HG03571 (cell line): Measurements from ENCODE around the gene ITPRID2.

Source experiments
- ATAC-seq: cut with Tn5 transposase; IDR thresholded peaks from one replicate; pipeline ENCODE4 v1.9.1; 2021; ENCODE audit not compliant: unreplicated experiment

Gene ITPRID2

DNA sequence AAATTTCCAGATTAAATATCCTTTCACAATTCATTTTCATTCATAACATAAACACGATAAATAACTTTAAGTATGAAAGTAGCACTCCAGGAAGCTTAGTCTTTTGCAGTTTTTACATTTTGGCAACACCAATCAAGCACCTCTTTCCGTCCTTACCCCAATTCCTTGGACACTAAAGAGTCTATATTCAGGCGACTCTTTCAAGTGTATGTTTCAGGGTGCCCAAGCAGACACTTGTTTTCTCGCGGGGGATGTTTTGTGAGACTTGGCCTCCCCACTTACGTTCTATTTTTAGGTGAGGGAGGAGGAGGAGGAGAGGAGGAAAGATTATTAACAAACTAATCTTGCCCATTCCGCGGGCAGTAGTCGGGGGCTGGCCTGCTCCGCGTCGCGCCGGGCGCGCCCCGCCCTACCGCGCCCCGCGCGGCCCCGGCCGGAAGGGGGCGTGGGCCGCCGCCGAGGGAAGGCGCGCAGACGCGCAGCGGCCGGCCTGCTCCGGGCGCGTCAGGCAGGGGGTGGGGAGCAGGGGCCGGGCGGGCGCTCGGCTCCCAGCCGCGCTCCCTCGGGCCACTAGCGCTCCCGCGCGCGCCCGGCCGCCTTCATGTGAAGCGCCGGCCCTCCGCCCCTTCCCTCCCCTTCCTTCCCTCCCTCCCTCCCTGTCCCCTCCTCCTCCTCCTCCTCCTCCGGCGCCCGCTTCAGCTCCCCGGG, at the start of gene ITPRID2:
ITPRID2 (plus strand) TSS at position 473 of the 708 bp plus-strand sequence. CDS start 337 bp downstream, outside the sequence.
- peak; percentile 94 for ATAC-seq

DNA sequence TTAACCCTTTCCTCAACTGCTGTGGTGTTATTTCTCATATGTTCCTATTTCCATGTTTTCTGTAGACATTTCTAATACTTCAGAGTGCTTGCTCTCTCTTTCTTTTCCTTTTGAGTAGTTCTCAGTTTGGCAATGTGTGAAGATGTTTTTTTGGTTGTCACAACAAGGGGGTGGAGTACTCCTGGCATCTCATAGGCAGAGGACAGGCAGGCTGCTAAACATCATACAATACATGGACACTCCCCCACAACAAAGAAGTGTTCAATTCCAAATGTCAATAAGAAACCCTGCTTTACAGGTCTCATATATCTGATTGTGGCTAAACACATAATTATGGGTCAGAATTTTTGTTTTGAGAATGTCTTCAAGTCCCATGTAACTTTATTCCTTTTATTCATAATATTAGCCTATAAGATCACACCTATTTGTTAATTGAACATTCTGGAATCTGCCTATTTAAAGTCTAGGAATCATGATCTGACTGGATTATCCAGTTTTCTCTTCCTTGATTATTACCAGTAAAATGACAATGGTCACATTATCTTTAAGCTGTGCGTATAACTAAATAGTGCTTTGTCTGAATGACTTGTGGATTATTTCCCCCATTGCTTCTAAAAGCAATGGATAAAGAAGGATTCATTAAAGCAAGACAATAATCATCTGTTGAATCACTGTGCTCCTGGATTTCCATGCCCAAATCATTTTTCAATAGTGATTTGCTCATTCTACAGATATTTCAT, 46.8 kb upstream of the ITPRID2 start:
- no peak for ATAC-seq

DNA sequence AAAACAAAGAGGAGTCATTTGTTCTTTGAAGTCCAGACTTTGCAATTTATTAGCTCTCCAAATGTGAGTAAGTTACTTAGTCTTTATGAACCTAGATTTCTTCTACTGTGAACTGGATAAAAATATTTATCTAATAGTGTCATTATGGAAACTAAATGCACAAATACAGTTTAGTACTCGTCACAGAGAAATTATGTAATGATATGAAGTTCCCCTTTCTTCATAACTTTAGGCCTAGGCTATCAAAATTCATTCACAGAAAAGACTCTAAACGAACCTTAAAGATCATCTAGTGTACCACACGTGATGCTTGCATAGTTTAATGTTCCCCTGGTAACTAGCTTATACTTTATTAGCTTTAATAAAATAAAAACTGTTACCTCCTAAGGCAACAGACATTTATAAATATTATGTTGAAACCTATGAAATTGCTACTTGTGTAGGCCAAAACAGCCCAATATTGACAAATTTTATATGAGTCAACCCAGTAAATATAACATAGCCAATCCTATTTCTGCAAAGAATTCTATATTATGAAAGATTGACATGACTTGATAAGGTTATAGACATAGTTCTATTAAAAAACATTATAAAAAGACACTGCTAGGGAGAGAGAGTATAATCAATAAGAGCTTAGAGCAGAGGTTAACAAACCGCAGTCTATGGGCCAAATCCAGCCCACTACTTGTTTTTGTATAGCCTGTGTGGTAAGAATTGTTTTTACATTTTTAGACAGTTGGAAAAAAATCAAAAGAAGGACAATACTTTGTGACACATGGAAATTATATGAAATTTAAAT, 44.9 kb upstream of the ITPRID2 start:
- no peak for ATAC-seq

DNA sequence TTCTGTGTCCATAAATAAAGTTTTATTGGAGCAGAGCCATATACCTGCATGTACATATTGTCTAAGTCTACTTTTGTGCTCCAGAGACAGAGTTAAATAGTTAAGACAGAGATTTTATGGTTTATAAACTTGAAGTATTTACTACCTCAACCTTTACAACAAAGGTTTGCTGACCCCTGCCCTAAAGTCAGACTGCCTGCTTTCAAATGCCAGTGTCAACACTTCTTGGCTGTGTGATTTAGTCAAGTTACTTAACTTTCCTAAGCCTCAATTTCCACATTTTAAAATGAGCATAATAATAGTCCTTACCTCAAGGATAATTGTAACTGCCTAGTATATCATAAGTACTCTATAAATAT, 44.4 kb upstream of the ITPRID2 start:
- ATAC-seq: no peak

DNA sequence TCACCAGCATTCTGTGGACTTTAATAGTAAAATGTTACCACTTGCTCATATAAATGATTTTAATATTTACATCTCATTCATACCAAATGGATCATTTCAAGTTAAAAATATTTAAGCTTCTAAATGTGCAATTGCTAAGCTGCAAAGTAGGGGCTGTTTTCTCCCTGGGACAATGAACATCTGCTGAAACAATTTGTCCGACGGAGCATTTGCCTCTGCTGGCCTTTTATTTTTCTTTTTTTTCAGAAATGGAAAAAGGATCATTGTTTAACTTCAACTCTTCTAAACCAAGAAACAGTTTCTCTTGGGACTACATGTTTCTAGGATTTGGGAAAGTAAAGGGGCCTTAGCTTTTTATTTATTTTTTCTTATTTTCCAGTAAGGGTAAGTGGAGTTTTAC, 43.8 kb upstream of the ITPRID2 start:
- ATAC-seq: no peak

DNA sequence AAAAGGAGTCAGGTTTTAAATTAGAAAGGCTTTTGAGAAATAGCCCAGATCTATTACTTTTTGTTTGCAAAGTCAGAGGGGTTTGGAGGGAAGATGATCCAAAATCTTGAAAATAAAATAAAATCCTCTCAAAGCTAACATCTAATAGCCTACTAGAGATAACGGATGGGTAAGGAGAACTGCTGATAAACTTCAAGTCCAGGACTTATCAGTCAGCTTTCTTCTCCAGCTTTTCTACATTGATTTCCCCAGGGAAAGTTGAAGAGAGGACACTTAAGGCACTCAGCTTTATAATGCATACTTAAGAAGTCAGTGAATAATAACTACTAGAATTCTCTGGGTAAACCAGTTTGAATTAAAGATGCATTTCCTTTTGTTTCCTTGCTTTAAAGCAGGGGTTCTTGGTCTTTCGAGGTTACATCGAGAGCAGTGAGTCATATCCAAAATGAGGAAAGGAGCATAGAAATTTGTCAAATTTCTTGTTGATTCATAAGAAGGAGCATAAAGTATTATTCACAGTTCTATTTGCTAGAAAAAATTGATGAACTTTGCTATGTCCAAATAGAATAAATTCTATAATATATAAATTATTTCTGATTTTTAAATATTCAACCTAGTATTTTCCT, 43.2 kb upstream of the ITPRID2 start:
- ATAC-seq: no peak

DNA sequence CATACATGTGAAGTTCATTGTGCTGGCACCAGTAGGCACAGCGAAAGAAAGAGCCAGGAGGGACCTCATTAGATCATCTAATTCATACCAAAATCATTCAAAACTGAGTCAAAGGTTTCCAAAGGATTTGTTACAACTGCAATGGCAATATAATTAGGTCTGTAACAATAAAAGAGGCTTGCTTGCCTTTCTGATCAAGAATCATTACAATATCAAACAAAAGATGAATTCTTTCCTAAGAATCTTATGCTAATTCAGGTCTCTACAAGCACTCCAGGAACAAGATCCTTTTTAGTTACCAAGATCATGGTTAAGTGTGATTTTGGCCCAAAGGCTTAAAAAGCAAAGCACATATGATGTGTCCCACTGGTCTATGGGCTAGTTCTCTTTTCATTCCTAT, 41.9 kb upstream of the ITPRID2 start:
- no peak for ATAC-seq

DNA sequence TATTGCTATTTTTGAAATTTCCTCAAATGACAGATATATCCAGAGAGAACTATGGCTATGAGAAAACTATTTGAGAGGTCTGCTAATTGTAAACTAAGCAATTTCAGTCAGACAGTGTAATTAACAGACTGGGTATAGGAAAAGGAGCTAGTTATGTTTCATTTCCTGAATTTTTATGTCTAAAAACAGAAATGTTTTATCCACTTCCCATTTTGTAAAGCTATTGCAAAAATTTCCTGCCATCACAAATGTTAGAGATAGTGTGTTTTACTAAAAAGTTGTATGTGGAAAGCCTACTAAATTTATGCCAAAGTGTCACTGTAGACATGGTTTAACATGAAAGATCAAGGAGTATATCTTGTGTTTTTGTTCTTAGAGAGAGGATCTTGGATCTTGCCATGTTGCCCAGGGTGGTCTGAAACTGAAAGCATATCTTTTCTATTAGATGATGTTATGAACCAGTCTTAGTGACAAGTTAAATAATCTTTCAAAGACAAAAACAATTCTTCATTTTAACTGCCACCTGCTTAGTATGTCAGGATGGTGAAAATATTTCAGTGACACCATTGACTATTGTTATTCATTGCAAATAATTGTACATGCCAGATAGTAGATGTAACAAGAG, 40.5 kb upstream of the ITPRID2 start:
- peak; percentile 50 for ATAC-seq

DNA sequence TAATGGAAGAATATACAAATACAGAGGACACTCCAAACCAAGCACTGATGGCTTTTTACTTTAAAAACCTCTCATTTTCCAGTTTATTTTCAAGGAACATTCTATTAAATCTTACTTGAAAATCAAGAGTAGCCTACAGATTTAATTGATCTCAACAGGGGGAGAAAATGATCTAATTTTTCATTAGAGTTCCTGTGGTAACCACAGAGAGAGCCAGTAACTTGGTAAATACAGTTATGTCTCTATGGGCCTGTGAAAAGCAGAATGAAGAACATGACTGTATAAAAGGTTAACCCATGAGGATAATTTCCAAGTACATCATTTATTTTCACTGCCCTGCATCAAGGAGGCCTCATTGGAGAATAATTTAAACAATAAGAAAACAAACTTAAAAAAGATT, 39.8 kb upstream of the ITPRID2 start:
- no peak for ATAC-seq

DNA sequence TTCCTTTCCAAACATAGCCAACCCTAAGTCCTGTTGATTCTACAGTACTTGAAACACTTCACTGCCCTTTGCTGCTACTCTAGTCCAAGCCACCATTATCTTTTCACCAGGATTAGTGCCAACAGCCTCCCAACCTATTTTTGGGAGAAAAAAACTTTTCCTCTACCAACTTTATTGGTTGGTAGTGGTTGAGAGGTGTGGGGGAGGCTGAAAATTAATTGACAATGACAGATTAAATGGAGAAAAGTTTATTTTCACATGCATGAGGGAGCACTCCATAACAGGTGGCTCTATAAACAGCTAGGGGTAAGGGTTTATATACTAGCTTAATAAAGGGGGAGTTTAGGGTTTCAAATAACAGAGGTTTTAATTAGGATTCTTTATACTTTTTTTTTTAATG, 37.8 kb upstream of the ITPRID2 start:
- no peak for ATAC-seq

DNA sequence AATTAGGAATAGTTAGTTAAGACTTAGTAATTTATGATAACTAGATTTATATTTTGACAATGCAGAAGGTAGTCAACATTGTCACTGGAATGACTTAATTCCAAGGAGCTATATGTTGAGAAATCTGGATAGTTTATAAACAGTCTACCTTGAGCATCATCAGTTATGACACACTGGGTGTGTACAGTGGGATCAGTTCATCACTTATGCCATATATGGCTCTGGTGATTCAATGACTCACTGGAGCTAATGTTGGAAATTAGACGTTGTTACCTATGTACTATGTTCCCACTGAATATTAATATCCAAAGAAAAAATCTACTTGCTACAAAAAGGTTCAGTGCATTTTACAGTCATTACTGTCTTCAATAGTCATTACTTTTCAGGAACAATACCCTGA, 34.0 kb upstream of the ITPRID2 start:
- ATAC-seq: no peak

DNA sequence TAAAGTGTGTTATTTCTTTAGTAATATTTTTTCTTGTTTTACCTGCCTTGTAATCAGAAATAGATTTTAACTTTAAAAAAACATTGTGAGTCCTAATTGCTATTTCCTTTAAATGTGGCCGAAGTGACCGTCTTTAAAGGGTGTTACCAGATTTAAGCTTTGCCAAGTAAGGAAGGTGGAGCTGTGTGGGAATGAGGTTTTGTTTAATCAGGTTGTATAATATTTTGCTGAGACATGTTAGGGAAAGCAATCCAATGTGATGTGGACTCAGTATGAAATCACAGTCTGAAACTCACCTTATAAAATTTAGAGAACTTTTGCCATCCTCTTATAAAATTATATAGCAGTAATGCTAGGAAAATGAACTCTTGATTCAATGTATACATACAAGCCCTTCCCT, 32.9 kb upstream of the ITPRID2 start:
- ATAC-seq: no peak

DNA sequence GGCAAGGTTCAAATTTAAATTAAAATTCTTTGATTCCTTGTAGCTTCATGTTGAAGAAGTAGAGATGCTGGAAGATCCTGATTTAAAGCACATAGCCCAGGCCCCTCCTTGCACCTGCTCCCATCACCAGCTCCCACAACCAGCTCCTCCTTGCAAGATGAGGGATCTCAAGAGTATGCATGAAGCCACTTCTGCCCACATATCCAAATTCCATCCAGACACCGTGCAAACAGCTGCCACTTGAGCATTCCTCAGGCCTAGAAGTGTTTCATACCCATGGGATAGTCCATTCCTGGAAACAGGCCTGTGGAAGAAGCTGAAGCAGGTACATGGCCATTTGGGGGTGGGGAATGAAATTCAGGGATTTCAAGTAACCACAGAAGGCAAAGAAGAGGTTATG, 32.4 kb upstream of the ITPRID2 start:
- no peak for ATAC-seq

DNA sequence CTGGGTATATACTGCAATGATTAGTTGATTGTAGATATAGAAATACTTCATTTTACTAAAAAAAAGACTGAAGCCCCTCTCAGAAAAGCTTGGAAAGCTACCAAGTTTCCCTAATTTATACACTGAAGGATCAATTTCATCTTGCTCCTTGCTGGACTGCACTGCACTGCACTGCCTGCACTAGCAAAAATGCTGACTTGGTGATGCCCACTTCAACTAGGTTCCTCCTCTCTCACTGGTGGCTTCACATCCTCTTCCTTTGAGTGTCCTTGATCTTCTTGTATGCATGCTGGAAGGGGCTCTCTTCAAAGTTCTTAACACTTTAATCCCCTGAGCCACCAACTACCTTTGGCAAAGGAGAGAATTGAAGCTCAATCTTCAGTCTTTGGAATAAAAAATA, 31.7 kb upstream of the ITPRID2 start:
- ATAC-seq: no peak

DNA sequence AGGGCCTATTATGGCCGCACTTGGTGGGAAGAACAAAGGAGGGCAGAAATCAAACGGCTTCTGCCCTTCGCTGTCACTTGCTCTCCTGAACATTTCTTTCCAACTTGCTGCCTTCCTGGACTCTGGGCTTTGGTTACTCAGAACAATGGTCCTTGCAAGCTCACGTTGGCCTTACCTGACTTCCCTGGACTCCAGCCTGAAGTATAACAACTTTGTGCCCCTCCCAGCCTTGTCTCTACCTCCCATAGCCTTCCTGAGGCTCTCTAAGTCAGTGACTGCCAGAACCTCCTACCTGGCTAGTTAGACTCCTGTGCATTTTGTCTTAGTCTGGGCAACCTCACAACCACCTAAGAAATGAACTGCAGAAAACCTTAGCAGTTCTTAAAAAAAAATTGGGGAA, 30.2 kb upstream of the ITPRID2 start:
- ATAC-seq: no peak

DNA sequence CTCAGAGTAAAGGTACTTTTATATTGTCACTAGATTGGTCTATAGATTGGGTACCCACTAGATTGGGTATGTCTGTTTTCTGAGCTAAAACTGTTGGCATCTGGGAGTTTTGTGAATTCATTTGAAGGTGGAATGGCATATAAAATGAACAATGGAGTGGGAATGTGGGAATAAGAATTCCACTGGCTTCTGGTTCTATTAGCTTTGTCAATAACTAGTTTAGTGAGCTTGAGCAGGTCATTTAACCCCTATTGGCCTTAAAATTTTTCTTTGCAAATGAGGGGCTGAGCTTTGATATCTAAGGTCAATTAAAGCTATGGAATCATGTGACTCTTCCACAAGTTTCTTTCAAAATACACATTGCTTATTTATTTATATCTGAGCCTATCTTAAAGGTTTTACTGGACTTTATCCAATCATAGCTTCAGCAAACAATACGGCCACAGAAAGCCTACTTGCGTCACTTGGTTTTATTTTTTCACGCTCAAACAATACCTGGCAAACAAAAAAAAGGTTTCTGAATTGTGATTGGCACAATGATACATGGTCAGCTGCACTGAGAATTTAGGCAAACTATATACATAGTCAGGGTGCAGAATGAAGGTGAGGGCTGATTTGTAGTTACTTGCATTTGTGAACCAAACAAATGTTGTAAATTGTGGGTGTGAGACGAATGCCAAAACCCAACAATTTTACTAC, 28.8 kb upstream of the ITPRID2 start:
- no peak for ATAC-seq

DNA sequence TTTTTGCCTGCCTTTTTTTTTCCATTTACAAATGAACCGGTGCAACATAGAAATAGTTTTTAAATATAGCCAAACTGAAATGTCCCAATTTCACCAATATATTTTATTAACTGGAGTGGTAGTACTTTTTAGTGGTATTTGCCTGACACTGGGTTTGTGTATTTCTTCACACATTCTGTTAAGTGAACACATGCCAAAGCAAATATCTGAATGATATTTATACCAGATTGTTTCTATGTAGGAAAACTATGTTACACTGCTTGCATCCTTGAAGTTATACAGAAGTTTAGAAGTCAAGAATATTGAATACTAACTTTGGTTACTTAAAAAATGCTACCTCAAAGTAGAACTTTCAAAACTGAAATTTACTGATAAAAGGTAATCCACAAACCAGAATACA, 19.4 kb upstream of the ITPRID2 start:
- no peak for ATAC-seq

DNA sequence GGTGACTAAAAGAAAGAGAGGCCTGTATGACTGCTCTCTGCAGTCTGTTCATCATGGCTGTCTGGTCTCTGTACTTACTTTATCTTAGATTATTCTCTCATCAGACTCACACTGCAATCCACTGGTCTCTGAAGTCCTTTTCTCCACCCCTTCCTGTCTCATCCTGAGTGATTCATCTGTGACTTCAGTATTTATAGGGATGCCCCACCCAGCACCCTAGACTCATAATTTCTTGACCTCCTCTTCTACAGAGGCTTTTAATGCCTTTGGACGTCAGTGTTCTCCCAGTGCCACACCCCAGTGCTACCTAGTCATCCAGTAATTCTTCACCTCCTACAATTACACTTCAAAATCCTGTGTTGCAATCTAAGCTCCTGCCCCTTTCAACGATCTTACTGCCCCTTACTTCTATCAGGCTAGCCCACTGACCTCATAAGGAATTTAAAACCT, 14.9 kb upstream of the ITPRID2 start:
- no peak for ATAC-seq

DNA sequence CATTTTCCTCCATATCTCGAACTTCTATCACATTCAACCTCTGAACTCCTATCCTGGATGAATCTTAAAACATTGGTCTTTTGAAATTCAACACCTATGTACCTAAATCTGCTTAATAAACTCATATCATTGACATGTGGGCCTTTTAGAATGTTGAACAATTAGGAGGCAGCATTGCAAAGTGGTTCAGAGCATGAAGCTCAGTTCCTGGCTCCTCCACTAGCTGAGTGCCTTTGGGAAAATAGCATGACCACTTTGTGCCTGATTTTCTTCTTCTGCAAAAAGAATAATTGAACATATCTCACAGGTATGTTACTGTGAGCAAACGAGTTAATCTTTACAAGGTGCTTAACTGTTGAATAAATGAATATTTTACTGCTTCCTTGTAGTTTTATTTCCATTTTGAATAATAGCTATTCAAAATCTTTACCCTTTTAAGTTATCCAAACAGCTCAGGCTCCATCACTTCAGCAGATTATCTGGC, 14.3 kb upstream of the ITPRID2 start:
- ATAC-seq: no peak

DNA sequence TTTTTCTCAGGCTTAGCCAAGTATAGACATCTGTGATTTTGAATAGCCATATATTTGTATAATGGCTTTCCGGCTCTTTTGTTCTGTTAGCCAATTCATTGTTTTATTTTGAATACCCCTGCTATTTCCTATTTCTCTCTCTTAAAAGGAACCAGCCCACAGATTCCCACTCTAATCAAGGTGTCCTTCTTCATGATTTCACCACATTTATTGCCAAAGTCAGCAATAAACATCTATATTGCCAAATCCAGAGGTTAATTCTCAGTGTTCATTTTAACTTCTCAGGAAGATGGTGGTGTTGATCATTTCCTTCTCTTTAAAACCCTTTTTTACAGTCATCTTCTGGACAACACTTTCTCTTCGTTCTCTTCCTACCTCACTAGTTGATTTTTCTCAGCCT, 13.1 kb upstream of the ITPRID2 start:
- ATAC-seq: no peak
